Endometrium (tissue), 2 donors: Measurements from ENCODE around the gene MGAT4B.
"Not testable (repeated sequence)": the region's sequence is repeated elsewhere in the genome, so short reads cannot be mapped to it uniquely, and the experiment has no call there.

ENCODE experiments used
- FAIRE-seq: peaks from 2 replicates; lab custom pipeline; 2012; peaks lifted over from hg19 to GRCh38; lab: Jason Lieb, UNC
- donor health status: control.
- donor health status: control.

MGAT4B gene

DNA sequence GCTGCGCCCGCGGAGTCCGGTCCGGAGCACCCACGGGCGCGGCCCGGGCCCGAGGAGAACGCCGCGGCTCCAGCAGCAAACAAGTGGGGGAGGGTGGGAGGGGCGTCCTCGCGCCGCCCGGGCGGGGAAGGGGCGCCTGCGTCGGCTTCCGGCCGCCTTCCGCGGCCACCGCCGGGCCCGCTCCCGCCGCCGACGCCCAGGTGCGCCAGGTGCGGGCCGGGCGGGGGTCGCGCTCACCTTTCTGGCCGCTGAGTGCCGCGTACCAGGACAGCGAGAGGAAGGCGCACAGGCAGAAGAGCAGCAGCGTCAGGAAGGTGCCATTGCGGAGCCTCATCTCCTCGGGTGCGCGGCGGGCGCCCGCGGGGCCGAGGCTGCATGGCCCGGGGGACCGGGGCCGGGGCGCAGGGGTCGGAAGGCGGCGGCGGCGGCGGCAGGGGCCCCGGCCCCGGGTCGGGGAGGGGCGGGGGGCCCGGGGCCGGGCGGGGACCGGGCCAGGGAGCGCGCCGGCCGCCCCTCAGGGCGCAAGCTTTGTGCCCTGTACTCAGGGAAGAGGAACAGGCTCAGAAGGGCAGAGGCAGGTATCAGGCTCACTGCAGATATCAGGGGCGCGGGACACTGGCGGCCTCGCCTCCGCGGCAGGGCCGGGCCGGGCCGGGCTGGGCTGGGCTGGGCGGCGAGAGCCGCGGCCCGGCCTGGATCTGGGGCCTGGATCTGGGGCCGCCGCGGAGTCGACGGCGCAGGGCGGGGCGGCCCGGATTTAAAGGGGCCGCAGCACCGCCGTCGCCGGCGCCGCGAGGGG, at the start of gene MGAT4B:
Gene MGAT4B (minus strand): TSS at position 617 of the 799 bp plus-strand sequence. CDS start 283 bp downstream, at position 334.
- FAIRE-seq, result no peak

DNA sequence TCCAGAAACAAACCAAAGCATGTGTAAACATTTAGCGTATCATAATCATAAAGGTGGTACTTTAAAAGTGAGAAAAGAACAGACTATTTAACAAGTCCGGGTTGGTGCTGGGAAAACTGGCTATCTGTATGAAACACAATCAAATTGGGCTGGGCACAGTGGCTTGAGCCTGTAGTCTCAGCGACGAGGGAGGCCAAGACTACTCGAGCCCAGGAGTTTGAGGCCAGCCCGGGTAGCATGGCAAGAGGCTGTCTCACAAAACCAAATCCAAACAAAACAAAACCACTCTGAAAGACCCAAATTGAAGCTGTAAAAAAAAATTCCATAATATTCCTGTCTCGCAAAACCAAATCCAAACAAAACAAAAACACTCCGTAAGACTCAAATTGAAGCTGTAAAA, 47.7 kb upstream of the MGAT4B start:
- FAIRE-seq, result no peak

DNA sequence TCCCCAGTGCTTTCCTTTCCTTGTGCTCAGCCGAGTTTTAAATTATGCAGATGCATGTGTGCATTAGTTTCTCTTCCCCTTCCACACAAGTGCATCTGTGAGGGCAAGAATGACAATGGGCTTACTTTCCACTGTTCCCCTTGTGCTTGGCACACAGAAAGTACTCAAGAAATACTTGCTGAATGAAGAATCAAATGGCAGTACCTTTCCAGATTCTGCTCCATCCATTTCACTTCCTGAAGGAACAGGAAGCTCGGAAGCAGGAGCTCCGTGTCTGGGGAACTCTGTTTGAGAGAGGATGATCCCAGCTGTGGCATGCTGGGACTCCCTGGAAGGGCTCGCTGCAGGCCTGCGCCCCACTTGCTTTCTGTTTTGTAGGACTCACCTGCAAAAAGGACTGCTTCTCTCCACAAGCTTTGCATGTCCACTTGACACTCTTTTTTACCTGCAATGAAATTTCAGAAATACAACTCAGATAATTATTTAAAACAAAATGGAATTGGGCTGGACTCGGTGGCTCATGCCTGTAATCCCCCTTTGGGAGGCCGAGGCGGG, 46.4 kb upstream of the MGAT4B start:
- FAIRE-seq, result no peak

DNA sequence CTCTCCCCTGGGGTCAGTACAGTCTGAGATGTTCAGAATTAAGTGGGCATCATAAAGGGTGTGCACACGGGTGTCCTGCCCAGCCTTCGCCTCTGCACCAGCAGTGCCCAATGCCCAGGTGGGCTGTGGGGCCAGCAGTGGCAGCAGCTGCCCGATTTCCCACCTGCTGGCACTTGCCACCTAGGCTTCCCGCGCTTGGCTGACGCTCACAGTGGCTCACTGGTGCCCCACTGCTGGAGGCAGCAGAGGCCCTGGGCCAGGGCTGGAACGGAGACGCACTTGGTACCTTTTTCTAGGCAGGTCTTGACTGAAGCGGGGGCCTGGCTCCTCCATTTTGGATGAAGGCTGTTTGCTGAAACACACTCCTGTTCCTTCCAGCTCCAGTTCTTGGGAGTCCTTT, 35.0 kb upstream of the MGAT4B start:
- FAIRE-seq, result no peak

DNA sequence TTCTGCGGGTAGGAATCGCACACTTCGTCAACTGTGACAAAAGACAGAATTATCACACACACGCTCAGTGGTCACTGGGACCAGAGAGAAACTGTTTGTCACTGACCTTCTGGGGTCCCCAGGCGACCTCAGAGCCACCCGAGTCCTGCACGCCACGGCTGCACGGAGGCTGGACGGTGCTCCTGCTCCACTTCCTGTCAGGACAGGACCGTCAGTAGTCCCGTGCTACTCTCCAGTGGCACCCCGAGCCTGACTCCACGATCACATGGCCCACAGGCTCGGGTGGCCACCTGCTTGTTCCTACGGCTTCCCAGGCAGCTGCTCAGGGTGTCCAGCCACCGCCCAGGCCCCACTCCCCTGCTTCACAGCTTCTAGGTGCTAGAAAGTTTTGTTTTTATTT, 34.1 kb upstream of the MGAT4B start:
- no peak for FAIRE-seq

DNA sequence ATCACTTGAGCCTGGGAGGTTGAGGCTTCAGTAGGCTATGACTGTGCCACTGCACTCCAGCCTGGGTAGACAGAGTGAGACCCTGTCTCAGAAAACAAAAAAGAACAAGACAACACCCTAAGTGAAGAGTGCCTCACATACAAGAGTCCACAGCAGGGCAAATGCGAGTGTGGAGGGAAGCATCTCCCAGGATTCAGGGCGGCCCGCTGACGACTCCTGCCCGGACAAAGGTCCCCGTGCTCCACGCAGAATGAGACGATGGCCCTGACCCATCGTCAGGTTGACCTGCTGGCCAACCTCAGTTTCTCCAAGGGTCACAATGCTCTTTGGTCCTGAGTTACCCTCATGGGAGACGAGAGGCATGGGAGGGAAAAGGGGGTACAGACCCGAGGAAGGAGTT, 33.7 kb upstream of the MGAT4B start:
- FAIRE-seq, result no peak

DNA sequence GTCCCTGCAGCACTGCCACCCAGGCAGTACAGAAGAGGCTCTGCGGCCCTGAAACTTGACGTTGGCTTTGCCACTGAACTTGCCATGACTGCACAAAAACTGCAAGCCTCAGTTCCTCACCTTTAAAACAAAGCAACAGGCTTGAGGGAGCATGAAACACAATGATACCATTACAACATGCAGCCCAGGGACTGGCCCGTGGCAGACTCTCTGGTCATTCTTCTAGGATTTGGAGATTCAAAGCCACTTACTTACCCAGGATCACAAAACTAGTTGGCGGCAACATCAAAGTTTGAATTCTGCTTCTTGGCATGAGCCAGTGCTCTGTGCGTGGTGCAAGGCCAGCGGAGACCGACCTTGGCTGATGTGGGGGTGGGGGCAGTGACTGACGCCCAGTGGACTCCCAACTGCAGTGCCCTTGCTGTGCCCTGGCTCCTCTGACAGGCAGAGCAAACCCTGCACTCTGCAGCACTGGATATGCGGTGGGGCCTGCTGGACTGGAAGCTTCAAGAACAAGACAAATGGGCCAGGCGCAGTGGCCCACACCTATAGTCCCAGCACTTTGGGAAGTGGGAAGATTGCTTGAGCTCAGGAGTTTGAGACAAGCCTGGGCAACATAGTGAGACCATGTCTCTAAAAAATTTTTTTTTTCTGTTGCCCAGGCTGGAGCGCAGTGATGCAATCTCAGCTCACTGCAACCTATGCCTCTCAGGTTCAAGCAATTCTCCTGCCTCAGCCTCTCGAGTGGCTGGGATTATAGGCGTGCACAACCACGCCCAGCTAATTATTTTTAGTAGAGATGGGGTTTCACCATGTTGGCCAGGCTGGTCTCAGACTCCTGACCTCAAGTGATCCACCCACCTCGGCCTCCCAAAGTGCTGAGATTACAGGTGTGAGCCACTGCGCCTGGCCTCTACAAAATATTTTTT, 32.9 kb upstream of the MGAT4B start:
- no peak for FAIRE-seq

DNA sequence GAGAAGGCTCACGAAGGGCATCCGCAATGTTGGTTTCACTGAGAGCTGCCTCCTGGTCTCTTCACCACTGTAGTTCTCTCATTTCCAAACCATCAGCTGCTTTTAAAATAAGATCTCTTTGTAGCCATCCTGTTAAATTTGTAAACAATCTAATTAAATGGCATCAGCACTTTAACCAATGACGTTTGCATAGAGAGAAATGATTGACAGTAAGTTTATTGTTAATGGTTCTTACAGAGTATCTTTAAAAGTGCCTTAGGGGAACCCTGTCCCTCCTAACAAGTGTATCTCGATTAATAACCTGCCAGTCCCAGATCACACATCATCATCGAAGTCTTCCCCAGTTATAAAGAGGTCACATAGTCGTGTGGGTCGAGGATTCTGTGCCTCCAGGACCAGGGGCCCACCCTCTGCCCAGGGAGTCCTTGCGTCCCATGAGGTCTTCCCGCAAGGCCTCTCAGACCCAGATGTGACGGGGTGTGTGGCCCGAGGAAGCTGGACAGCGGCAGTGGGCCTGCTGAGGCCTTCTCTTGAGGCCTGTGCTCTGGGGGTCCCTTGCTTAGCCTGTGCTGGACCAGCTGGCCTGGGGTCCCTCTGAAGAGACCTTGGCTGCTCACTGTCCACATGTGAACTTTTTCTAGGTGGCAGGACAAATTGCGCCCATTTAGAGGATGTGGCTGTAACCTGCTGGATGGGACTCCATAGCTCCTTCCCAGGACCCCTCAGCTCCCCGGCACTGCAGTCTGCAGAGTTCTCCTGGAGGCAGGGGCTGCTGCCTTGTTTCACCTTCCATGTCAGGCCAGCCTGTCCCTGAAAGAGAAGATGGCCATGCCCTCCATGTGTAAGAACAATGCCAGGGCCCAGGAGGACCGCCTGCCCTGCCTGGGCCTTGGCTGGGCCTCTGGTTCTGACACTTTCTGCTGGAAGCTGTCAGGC, 30.7 kb upstream of the MGAT4B start:
- no peak for FAIRE-seq

DNA sequence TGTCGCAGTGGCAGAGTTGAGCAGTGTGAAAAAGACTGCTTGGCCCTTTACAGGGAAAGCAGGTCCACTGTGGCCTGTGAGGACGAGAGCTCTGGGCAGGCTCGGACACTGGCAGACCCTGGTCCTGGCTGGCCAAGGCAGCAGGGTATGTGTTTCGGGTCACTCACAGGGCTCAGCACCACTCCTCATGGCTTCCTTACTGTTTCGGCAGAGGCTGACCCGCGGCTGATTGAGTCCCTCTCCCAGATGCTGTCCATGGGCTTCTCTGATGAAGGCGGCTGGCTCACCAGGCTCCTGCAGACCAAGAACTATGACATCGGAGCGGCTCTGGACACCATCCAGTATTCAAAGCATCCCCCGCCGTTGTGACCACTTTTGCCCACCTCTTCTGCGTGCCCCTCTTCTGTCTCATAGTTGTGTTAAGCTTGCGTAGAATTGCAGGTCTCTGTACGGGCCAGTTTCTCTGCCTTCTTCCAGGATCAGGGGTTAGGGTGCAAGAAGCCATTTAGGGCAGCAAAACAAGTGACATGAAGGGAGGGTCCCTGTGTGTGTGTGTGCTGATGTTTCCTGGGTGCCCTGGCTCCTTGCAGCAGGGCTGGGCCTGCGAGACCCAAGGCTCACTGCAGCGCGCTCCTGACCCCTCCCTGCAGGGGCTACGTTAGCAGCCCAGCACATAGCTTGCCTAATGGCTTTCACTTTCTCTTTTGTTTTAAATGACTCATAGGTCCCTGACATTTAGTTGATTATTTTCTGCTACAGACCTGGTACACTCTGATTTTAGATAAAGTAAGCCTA, 29.8 kb upstream of the MGAT4B start:
- no peak for FAIRE-seq

DNA sequence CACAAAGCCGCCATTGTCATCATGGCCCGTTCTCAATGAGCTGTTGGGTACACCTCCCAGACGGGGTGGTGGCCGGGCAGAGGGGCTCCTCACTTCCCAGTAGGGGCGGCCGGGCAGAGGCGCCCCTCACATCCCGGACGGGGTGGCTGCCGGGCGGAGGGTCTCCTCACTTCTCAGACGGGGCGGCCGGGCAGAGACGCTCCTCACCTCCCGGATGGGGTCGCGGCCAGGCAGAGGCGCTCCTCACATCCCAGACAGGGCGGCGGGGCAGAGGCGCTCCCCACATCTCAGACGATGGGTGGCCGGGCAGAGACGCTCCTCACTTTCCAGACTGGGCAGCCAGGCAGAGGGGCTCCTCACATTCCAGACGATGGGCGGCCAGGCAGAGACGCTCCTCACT, 28.2 kb upstream of the MGAT4B start:
- not testable (repeated sequence) for FAIRE-seq

DNA sequence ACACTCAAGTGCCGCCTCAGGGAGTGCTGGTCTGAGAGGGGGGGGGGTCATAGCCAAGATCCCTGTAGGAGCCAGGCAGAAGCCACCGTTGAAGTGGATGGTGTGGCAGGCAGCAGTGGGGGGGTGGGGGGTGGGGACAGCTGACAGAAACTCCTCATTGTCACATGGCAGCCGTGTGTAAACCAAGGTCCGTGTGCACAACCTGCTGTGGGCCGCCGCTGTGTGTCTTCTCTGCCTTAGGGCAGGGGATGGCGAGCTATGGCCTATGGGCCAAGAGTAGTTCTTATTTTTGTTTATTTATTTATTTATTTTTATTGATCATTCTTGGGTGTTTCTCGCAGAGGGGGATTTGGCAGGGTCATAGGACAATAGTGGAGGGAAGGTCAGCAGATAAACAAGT, 27.5 kb upstream of the MGAT4B start:
- no peak for FAIRE-seq

DNA sequence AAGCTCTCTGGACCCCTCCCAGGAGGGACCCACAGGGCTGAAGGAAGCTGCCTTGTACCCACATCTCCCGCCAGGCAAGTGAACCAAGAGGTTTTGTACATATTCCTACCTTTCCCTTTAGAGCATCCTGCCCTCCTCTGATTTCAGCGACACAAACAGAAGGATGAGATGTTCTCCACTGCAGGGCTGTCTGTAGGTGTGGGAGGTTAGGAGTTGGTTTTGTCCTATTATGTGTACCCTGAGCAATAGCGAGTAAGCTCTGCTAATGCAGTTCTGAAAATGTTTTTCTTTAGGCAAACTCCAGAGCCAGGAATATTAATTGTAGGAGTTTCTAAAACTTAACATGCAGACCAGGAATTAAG, 27.0 kb upstream of the MGAT4B start:
- no peak for FAIRE-seq

DNA sequence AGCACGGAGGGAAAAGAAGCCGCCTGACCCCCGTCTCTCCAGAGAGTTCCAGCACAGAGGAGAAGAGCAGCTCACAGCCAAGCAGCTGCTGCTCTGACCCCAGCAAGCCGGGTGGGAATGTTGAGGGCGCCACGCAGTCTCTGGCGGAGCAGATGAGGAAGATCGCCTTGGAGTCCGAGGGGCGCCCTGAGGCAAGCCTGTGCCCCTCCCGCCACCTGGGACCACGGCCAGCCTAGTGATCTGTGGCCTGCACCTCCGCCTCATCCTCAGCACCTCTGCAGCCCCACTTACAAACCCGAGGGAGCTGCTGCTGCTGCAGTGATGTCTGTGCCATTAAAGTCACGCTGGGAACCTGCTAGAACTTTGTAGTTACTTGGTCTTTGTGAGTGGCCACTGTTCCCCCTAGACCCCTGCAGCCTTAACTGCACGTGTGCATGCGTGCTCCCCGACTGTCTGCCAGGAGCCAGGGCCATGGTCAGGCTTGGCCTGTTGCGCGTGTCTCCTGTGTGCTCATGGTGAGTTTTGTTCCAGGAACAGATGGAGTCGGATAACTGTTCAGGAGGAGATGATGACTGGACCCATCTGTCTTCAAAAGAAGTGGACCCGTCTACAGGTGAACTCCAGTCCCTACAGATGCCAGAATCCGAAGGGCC, 26.5 kb upstream of the MGAT4B start:
- no peak for FAIRE-seq

DNA sequence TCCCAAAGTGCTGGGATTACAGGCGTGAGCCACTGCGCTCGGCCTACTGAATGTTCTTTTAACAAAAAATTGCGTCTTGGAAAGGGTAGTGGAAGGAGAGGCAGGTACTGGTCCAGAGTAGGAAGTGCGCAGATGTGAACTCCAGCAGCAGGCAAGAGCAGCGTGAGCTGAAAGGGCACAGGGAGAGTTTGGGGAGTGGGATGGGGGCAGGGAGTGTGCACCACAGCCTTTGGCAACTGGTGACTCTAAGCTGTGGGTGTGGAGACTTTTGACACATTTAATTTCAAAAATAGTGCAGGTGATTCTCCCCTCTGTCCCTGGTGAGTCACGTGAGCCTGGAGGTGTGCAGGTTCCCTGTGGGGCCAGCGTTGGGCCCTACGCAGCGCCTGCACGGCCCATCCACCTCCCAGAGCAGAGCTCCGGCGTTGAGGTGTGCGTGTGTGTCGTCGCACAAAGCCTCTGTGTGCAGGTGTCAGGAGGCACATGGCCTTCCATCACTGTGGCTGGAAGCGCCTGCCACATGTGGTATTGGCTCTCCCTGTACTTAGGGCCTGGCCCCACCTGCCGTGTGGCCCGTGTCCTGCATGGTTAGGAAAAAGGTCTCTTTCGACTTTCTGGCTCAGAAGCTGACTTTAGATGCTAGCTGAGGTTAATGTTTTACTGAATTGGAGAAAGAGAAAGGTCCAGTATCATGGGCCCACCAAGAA, 25.5 kb upstream of the MGAT4B start:
- FAIRE-seq, result no peak

DNA sequence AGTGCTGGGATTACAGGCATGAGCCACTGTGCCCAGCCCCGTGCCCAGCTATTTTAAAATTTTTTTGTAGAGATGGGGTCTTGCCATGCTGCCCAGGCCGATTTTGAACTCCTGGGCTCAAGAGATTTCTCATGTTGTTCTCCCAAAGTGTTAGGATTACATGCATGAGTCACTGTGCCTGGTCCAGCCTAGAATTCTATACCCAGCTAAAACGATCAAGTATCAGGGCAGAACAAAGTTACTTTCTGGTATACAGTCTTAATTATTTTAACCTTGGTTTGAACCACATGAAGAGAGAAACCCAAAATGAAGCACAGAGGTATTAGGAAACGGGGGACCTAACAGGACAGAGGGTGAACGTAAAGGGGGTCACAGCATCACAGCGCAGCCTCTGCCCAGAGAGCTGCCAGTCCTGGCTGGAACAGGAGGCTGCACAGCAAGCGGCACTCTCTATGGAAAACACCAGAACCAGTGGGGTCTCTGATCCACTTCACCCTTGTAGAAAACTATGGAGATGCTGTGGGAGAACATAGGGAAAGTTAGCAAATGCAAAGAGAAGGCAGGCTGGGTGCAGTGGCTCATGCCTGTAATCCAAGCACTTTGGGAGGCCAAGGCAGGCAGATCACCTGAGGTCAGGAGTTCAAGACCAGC, 24.3 kb upstream of the MGAT4B start:
- FAIRE-seq, result no peak

DNA sequence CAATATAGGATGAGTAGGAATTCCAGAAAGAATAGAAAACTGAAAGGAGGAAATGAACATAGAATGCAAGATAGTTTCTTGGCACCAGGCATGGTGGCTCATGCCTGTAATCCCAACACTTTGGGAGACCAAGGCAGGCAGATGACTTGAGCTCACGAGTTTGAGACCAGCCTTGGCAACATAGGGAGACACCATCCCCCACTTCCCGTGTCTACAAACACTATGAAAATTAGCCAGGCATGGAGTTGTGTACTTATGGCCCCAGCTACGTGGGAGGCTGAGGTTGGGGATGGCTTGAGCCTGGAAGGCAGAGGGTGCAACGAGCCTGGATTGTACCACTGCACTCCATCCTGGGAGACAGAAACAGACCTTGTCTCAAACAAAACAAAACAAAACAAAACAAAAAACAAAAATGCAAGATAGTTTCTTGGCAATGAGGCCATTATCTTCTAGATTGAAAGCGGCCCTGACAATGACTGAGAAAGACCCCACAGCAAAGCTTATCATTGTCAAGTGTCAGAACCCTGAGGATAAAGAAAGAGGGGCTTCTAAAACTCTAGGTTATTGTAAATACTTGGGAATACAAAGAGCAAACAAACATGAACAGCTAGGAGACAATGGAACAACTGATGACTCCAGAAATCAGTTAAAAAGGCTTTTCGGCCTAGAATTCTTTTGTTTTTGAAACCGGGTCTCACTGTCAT, 23.2 kb upstream of the MGAT4B start:
- FAIRE-seq, result no peak

DNA sequence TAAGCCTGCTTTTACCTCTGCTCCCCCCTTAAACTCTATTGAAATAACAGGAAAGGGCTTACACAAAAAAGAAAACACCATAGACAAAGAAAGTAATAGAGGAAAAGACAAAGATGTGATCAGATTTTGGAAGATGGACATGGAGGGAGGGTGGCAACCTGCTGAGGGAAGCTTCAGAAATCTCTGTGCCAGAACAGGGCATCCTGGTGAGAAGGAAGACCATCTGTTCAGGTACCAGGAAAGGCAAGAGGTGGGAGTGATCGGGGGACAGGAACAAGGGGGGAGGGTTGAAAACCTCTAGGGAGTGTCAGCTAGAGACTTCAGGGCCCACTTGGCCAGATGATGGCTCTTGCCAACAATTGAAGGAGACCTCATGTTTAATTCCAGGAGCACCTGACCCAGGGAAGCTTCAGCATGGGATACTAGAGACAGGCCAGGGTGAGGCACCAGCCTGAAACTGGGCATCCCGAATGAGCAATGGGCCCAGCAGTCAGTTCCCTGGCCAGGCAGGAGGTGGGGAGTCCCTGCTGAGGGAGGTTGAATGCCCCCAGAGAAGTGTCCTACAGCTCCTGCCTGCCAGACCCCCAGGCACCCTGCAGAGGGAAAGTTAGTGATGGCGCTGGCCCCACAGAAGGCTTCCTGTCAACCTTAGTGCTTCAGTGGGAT, 22.2 kb upstream of the MGAT4B start:
- no peak for FAIRE-seq

DNA sequence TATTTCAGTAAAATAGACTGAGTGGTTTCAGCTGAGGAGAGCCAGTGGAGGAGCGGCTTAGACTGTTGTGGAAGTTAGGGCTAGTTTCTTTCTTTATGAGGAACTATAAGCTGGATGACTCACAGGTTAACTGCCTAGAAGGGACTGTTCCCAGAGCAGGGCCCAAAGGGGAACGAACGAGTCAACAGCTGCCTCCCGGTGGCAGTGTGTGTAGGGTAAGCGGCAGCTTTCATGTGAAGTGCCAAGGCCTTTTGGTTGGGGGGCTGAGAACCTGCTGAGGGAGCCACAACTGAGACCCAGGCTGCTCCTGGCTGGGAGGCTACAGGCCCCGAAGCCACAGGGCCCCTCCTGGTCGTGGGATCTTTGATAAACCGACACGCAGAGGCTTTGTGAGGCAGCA, 21.0 kb upstream of the MGAT4B start:
- no peak for FAIRE-seq
